ENCODE results near the gene SLC2A4.

DNA sequence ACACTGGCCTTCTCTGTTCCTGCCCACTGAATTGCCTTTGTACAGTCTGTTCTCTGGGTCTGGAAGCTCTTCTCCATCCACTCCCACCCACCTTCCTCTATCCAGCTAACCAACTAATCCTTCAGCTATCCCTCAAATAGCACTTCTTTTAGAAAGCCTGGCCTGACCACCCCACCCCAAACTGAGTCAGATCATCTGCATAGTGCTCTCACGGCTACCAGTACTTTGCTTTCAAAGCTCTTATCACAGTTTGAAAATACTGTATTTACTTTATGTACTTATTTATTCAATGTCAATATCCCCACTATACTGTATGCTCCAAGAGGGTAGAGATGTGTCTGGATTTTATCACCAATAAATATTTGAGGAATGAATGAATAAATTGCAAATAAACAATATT lies 14.7 kb upstream of the SLC2A4 start:
- TF ChIP-seq, protein P1, sequence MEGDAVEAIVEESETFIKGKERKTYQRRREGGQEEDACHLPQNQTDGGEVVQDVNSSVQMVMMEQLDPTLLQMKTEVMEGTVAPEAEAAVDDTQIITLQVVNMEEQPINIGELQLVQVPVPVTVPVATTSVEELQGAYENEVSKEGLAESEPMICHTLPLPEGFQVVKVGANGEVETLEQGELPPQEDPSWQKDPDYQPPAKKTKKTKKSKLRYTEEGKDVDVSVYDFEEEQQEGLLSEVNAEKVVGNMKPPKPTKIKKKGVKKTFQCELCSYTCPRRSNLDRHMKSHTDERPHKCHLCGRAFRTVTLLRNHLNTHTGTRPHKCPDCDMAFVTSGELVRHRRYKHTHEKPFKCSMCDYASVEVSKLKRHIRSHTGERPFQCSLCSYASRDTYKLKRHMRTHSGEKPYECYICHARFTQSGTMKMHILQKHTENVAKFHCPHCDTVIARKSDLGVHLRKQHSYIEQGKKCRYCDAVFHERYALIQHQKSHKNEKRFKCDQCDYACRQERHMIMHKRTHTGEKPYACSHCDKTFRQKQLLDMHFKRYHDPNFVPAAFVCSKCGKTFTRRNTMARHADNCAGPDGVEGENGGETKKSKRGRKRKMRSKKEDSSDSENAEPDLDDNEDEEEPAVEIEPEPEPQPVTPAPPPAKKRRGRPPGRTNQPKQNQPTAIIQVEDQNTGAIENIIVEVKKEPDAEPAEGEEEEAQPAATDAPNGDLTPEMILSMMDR (IDR thresholded peaks at IDR 0.05): no peak
- TF ChIP-seq POLR2AphosphoS5 (IDR thresholded peaks at IDR 0.05; ENCODE audit: insufficient read depth in 1 of 2, low read depth in 1 of 2) (no peak), POLR2A (IDR thresholded peaks at IDR 0.05) (no peak)
